Neural crest cell (in vitro differentiated cells): ENCODE data around the gene PDLIM4. TPM values are rescaled to one million over a fixed set of nuclear protein-coding genes. Genes with fewer than 3 reads are reported as not detected.
A peak's percentile ranks its signal among the peaks of the same experiment; 100 is the strongest.

Experiments
- DNase-seq: peaks from one replicate; pipeline ENCODE4 v3.0.0; 2021; ENCODE audit warnings: low read depth, mixed read lengths, low spot score
- H3K27ac Mint-ChIP-seq: one replicate; pipeline ENCODE4 v1.8.0; 2021; ENCODE audit warnings: mild to moderate bottlenecking, mixed read lengths; ENCODE audit not compliant: unreplicated experiment
- H3K27me3 Mint-ChIP-seq: 2 replicates; pipeline ENCODE4 v1.8.0; 2021; ENCODE audit warnings: low read depth, mild to moderate bottlenecking, mixed read lengths
- H3K36me3 Mint-ChIP-seq: 2 replicates; pipeline ENCODE4 v1.8.0; 2021; ENCODE audit warnings: low read depth, mild to moderate bottlenecking, mixed read lengths
- H3K4me1 Mint-ChIP-seq: 2 replicates; pipeline ENCODE4 v1.8.0; 2021; ENCODE audit warnings: mixed read lengths
- H3K4me3 Mint-ChIP-seq: one replicate; pipeline ENCODE4 v1.8.0; 2021; ENCODE audit warnings: mild to moderate bottlenecking, mixed read lengths
- H3K9me3 Mint-ChIP-seq: 2 replicates; pipeline ENCODE4 v1.8.0; 2021; ENCODE audit warnings: mixed read lengths
- total RNA-seq: library from RNA; stranded (reverse); gene quantifications from 2 replicates; pipeline ENCODE4 v1.2.1, GENCODE V29; 2021
- TF ChIP-seq, protein P1 (sequence below): fragments of 200-600 bp; sonication (generic); conservative IDR thresholded peaks from 2 replicates; pipeline ENCODE4 v1.5.0; 2021; ENCODE audit warnings: antibody characterized with exemption, mild to moderate bottlenecking

The PDLIM4 gene
- total RNA-seq, 1 donor from 2014 or later = 38.0 TPM

DNA sequence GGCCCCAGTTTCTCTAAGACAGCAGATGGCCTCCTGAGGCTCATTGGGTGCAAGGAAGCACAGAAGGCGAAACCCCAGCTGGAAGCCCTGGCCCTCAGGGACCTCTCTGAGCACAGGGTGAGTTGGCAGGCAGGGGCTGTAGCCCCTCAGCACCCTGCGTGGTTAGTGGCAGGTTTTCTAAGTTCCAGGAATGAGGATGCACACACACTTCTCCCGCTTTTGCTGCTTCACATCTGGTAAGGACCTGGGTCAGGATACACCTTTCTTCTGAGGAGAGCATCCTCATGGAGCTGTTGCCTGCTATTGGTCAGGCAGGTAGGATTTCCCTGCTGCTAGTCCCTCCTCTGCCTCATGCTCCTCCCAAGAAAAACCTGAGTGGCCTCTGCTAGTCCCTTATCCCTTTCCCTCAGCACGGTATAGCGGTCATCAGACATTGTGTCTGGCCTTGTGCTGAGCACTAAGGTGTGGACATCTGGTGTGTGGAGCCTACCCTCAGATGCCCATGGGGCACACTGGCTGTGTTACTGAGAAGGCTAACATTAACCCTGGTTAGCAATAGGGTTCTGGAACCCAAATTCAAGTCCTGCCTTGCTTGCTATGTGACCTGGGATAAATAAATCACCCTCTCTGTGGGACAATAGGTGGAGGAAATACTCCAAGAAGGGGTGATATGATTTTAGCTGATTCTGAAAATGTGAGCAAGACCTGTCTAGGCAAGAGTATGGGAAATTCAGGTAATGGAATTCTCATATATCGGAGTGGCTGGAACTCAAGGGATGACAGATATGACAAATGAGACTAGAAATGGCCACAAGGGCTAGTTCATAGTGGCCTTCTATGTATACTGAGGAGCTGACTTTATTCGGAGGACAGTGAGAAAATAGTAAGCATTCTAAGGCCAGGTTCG is 38.3 kb downstream of the PDLIM4 start:
- no peak for DNase-seq
- no peaks in the 10 kb centered on the region for H3K36me3 Mint-ChIP-seq
- no peak overlapping the region for H3K27ac Mint-ChIP-seq
- H3K4me3 Mint-ChIP-seq = peak overlapping the region; percentile 91
- peaks cover 26% of the 10 kb centered on the region for H3K27me3 Mint-ChIP-seq
- no peaks in the 10 kb centered on the region for H3K9me3 Mint-ChIP-seq
- TF ChIP-seq, protein P1, sequence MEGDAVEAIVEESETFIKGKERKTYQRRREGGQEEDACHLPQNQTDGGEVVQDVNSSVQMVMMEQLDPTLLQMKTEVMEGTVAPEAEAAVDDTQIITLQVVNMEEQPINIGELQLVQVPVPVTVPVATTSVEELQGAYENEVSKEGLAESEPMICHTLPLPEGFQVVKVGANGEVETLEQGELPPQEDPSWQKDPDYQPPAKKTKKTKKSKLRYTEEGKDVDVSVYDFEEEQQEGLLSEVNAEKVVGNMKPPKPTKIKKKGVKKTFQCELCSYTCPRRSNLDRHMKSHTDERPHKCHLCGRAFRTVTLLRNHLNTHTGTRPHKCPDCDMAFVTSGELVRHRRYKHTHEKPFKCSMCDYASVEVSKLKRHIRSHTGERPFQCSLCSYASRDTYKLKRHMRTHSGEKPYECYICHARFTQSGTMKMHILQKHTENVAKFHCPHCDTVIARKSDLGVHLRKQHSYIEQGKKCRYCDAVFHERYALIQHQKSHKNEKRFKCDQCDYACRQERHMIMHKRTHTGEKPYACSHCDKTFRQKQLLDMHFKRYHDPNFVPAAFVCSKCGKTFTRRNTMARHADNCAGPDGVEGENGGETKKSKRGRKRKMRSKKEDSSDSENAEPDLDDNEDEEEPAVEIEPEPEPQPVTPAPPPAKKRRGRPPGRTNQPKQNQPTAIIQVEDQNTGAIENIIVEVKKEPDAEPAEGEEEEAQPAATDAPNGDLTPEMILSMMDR = no peak
- H3K4me1 Mint-ChIP-seq = peaks cover 17% of the 10 kb centered on the region

DNA sequence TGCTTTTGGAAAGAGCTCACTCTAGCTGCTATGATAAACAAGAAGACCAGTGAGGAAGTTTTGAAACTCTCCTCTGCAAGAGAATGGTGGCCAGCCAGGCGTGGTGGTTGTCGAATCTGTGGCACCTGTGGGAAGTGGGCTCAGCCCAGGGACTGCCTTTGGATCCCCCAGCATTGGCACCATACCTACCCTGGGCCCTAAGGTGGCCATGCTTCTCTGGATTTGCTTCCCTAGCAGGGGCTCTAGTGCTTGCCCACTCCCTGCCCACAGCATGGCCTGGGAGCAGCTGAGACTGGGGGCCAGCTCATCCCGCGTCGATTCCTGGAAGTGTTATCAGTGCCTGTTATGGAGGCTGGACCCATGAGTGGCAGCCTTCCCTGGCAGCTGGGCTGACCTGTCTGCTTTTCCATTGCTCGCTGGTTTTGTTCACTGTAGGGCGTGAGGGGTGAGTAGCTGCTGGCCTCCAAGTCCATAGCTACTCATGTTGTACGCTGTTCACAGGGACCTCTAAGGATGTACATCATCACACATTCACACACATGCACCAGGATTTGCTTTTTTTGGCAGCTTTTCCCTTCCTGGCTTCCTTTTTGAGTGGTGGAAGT is 39.0 kb downstream of the PDLIM4 start:
- DNase-seq = no peak
- Mint-ChIP-seq H3K4me3 (peak overlapping the region; percentile 14), H3K4me1 (peaks cover 17% of the 10 kb centered on the region), H3K27ac (no peak overlapping the region), H3K27me3 (peaks cover 26% of the 10 kb centered on the region), H3K36me3 (no peaks in the 10 kb centered on the region), H3K9me3 (no peaks in the 10 kb centered on the region)
- TF ChIP-seq, protein P1 = no peak

DNA sequence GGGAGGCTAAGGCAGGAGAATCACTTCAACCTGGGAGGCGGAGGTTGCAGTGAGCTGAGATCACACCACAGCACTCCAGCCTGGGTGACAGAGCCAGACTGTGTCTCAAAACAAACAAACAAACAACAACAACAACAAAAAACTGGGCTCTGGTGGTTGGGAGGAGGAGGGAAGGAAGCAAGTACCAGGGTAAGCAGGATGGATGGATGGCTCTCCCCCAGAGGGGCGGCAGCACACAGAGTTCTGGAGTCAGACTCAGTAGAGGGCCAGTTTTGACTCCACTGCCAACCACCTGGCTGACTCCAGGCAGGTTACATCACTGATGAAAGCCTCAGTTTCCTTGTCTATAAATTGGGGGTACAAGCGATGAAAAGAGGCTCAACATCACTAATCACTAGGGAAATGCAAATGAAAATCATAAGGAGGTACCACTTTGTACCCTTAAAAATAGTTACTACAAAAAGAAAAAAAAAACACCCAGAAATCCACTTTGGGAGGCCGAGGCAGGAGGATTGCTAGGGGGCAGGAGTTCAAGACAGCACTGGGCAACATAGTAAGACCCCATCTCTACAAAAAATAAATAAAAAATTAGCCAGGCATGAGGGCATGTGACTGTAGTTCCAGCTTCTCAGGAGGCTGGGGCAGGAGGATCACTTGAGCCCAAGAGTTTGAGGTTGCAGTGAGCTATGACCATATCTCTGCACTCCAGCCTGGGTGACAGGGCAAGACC is 39.9 kb downstream of the PDLIM4 start:
- Mint-ChIP-seq H3K4me1 (peaks cover 17% of the 10 kb centered on the region), H3K36me3 (no peaks in the 10 kb centered on the region), H3K9me3 (no peaks in the 10 kb centered on the region), H3K27ac (no peak overlapping the region), H3K27me3 (peaks cover 26% of the 10 kb centered on the region), H3K4me3 (no peak overlapping the region)
- DNase-seq = no peak
- TF ChIP-seq, protein P1 = no peak

DNA sequence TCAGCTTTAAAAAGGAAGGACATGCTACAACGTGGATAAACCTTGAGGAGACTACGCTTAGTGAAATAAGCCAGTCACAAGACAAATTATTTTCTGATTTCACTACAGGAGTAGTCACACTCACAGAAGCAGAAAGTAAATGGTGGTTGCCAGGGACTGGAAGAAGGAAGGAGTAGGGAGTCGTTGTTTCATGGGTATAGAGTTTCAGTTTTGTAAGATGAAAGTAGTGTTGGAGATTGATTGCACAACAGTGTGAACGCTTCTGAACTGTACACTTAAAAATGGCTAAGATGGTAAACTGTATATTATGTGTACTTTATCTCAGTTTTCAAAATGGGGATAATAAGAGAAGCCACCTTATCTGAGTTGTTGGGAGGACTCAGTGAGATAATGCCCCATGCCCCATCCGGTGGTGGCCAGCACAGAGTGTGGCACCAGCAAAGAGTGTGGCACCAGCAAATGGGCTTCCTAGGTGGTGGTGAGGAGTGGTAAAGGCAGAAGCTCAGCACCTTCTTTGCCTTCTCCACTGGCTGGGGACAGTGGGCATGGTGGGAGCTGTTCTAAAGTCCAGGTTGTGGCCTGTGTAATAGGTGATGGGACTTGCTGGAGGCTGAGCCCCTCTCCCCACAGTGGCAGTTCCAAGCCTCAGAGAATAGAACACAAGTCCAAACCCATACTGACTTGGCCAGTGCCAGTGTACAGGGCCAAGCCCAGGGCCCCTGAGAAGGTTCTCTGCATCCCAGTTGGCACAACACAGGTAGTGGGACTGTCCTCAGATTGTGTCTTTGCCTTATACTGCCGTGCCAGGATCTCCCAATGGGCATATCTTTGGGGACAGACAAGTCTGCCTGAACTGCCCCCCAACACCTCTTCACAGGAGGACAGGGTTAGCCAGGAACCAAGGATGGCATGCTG is 41.1 kb downstream of the PDLIM4 start:
- Mint-ChIP-seq H3K4me3 (no peak overlapping the region), H3K9me3 (no peaks in the 10 kb centered on the region), H3K27me3 (peaks cover 26% of the 10 kb centered on the region), H3K27ac (no peak overlapping the region), H3K4me1 (peaks cover 8% of the 10 kb centered on the region), H3K36me3 (no peaks in the 10 kb centered on the region)
- TF ChIP-seq, protein P1 = no peak
- no peak for DNase-seq

DNA sequence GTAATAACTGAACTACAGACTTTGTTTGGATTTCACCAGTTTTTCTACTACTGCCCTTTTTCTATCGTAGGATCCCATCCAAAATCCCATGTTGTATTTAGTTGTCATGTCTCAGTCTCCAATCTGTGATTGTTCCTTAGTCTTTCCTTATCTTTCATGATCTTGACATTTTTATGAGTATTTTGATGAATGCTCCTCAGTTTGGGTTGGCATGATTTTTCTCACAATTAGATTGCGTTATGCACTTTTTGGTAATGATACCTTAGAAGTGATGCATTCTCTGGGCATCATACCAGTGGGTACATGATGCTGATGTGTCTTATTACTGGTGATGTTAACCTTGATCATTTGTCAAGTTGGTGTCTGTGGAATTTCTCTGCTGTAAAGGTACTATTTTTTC is 42.4 kb downstream of the PDLIM4 start:
- Mint-ChIP-seq H3K9me3 (peaks cover 4% of the 10 kb centered on the region), H3K27ac (no peak overlapping the region), H3K36me3 (peaks cover 3% of the 10 kb centered on the region), H3K4me1 (peaks cover 9% of the 10 kb centered on the region), H3K4me3 (no peak overlapping the region), H3K27me3 (peaks cover 19% of the 10 kb centered on the region)
- no peak for DNase-seq
- TF ChIP-seq, protein P1 = no peak
